GM18861 (cell line): ENCODE measurements around the gene ANP32B.
"Not testable (repeated sequence)": the region's sequence is repeated elsewhere in the genome, so short reads cannot be mapped to it uniquely, and the experiment has no call there.

Experiments used
- ATAC-seq: cut with Tn5 transposase; IDR thresholded peaks from one replicate; pipeline ENCODE4 v1.9.1; 2021; ENCODE audit not compliant: unreplicated experiment

The ANP32B gene

DNA sequence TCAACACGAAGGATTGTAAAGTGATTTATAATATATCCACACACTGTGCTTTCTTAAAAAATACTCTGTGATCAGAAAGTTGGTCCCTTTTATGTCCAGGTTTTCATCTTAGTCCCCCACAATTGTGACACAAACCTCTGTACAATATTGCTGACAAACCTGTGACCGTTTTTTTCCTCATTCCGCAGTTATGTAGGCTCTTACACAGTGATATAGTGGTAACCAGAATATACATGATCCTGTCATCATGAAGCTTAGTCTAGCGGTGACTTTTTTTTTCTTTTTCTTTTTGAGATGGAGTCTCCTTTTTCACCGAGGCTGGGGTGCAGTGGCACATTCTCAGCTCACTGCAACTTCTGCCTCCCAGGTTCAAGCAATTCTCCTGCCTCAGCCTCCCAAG lies 8.7 kb downstream of the ANP32B start:
- no peak for ATAC-seq

DNA sequence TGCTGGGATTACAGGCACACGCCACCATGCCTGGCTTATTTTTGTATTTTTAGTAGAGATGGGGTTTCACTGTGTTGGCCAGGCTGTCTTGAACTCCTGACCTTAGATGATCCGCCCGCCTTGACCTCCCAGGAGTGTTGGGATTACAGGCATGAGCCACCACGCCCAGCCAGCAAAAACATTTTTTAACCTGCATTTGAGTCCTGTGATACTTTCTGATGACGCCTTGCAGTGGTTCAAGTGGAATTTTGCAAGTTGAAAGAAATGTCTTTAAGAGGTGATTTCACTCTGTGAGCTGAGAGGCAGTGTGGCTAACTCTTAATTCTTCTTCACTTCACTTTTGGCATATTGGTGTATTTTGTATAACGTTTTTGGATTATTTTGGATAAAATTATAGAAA lies 9.1 kb downstream of the ANP32B start:
- no peak for ATAC-seq

DNA sequence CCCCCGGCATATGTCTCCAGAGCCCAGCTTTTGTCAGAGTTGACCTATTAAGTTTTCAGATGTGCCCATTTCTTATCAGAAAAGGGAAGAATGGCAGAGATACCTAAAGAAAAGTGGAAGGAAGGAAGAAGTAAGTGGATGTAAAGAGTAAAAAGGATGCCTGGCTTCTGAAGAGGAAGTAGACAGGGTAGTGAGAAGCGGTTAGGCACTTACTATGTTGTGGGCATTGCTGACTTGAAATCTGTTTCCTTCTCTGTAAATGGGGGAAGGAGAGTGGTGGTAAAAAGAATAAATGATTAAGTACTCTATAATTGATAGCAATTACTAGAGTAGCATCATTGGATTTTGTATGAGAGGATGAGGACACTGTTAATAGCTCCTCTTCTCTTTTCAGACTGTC lies 9.9 kb downstream of the ANP32B start:
- no peak for ATAC-seq

DNA sequence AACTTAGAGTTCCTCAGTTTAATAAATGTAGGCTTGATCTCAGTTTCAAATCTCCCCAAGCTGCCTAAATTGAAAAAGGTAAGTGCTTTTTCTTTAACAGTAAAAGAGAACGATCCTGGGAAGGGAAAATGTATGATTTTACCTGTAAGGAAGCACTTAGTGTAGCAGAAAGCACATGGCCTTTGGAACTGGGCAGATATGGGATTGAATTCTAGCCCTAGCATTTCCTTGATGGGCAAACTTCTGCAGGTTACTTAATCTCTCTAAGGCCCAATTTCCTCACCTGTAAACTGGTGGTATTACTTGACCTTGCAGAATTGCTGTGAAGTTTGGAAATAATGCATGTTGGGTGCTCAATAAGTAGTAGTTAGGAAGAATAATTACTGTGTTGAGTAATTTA lies 11.6 kb downstream of the ANP32B start:
- no peak for ATAC-seq

DNA sequence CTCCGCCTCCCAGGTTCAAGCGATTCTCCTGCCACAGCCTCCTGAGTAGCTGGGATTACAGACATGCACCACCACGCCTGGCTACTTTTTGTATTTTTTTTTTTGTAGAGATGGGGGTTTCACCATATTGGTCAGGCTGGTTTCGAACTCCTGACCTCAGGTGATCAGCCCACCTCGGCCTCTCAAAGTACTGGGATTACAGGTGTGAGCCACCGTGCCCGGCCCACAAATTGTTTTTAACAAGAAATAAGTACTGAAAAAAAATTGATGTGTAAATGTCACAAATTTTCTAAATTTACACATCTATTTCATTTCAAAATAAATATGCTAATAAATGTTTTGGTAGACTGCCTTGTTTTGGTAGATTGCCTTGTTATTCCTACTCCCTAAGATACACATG lies 13.5 kb downstream of the ANP32B start:
- ATAC-seq, result not testable (repeated sequence)

- no peak for ATAC-seq
These were observed 14.5 kb downstream of the ANP32B start for GRCh38 chr9:97997330-97998276.

GRCh38 chr9:98002808-98003207 lies 19.7 kb downstream of the ANP32B start:
- no peak for ATAC-seq

- no peak for ATAC-seq
These were observed 23.1 kb downstream of the ANP32B start for GRCh38 chr9:98006127-98006796.

GRCh38 chr9:98007251-98007928 lies 24.2 kb downstream of the ANP32B start:
- no peak for ATAC-seq

- ATAC-seq, result no peak
These were observed 25.6 kb downstream of the ANP32B start for GRCh38 chr9:98008764-98009163.

DNA sequence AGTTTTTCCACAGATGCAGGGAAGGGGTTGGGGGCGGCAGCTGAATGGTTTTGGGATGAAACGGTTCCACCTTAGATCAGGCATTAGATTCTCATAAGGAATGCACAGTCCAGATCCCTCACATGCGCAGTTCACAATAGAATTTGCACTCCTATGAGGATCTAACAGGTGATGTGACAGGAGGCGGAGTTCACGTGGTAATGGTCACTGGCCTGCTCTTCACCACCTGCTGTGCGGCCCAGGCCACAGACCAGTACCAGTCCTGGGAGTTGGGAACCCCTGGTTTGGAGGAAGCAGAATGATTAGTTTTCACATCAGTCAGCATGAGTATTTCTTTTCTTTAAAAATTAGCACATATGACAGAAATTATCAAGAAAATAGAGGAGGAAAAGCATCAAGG lies 26.3 kb downstream of the ANP32B start:
- no peak for ATAC-seq

GRCh38 chr9:98009936-98010335 lies 26.8 kb downstream of the ANP32B start:
- ATAC-seq, result no peak

- peak; percentile 82 for ATAC-seq
These were observed 27.3 kb downstream of the ANP32B start for GRCh38 chr9:98010445-98010844.

DNA sequence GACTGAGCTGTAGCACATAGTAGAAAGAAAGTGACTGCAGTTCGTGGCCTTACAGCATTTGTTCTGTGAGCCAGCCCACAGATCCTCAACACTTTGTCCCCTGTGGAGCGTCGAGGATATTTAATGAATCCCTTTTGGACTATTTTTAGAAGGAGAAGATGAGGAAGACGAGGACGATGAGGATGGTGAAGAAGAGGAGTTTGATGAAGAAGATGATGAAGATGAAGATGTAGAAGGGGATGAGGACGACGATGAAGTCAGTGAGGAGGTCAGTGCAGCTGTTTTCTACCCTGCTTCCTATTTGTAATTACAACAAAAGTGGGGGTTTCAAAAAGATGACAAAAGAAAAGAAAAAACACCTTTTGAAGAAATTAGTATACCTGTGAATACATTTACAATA lies 28.0 kb downstream of the ANP32B start:
- ATAC-seq, result no peak

GRCh38 chr9:98016137-98016680 lies 33.1 kb downstream of the ANP32B start:
- ATAC-seq, result no peak

DNA sequence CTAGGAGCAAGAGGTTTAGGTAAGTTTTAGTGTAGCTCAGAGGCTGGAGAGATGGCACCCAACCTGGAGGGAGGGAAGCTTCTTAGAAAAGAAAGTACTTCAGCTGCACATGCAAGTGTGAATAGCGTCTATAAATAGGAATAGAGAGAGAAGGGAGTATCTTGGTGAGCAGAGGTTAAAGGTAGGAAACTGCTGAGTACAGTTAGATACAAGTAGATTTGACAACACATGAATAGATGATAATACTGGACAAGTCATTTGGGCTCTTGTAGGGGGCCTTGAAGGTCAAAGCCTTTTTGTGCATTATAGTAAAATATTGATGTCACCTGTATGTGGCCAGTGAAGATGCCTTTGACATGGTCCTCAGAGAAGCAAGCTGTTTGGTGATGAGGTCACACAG lies 34.2 kb downstream of the ANP32B start:
- no peak for ATAC-seq

- ATAC-seq, result no peak
These were observed 35.2 kb downstream of the ANP32B start for GRCh38 chr9:98018347-98018746.

- ATAC-seq, result no peak
These were observed 36.0 kb downstream of the ANP32B start for GRCh38 chr9:98019098-98019497.

- not testable (repeated sequence) for ATAC-seq
These were observed 36.7 kb downstream of the ANP32B start for GRCh38 chr9:98019869-98020268.

DNA sequence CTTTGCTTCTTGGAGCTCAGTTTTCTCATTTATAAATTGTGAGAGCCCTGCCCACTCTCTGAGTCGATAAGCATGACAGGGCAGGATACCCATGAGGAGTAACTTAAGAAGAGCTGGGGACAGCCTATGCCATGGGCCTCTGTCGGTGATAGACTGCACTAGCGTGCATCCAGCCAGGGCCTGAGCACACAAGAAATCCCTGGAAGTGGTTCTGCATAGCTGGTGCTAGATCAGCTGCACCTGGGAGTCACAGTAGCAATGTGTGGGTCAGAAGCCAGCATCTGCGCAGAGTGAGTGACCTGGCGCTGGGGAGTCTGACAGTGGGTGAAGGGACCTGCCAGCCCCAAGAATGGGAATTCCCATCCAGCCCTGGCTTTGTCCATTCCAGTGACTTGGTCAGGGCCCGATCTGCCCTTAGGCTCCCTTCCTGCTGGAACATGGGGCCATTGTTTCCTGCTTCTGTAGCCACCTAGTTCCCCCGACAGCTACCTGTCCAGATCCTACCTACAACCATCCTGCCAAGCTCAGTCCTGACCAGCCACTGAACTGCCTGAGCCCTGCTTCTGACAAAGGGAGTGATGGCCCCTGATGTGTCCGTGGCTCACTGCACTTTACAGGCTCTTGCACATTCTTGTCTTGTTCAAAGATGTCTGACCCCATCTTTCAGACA lies 37.5 kb downstream of the ANP32B start:
- ATAC-seq, result no peak
